HG02938 (cell line): Measurements from ENCODE around the gene ARNT2.
"Not testable (repeated sequence)": the region's sequence is repeated elsewhere in the genome, so short reads cannot be mapped to it uniquely, and the experiment has no call there.

ENCODE experiments used
- ATAC-seq: cut with Tn5 transposase; IDR thresholded peaks from one replicate; pipeline ENCODE4 v1.9.1; 2021; ENCODE audit warnings: mild to moderate bottlenecking, moderate library complexity; ENCODE audit not compliant: unreplicated experiment

The ARNT2 gene

GRCh38 chr15:80640531-80641121 is 236.4 kb downstream of the ARNT2 start:
- ATAC-seq: no peak

- no peak for ATAC-seq
Observed at GRCh38 chr15:80641384-80641783, 237.2 kb downstream of the ARNT2 start.

- ATAC-seq: no peak
Observed at GRCh38 chr15:80643431-80643951, 239.3 kb downstream of the ARNT2 start.

GRCh38 chr15:80645494-80646065 is 241.4 kb downstream of the ARNT2 start:
- ATAC-seq: no peak

GRCh38 chr15:80647424-80647823 is 243.2 kb downstream of the ARNT2 start:
- ATAC-seq: not testable (repeated sequence)
